AG09309 (cell line): ENCODE measurements around the gene ST3GAL2.

Source experiments
- DNase-seq: peaks from one replicate; pipeline ENCODE4 v3.0.0-alpha.2; 2010; ENCODE audit warnings: low read depth
- H3K4me3 ChIP-seq: 2 replicates; pipeline ENCODE4 v1.5.1; 2011; ENCODE audit warnings: mild to moderate bottlenecking, low read depth, low read length, moderate library complexity; ENCODE audit not compliant: control insufficient read depth
- TF ChIP-seq, protein P1 (sequence below): IDR thresholded peaks from 2 replicates; pipeline ENCODE4 v1.5.1; 2011; ENCODE audit warnings: mild to moderate bottlenecking, low read depth, low read length, inconsistent platforms; ENCODE audit not compliant: insufficient read depth, control insufficient read depth; ENCODE audit errors: missing control alignments

The ST3GAL2 gene

DNA sequence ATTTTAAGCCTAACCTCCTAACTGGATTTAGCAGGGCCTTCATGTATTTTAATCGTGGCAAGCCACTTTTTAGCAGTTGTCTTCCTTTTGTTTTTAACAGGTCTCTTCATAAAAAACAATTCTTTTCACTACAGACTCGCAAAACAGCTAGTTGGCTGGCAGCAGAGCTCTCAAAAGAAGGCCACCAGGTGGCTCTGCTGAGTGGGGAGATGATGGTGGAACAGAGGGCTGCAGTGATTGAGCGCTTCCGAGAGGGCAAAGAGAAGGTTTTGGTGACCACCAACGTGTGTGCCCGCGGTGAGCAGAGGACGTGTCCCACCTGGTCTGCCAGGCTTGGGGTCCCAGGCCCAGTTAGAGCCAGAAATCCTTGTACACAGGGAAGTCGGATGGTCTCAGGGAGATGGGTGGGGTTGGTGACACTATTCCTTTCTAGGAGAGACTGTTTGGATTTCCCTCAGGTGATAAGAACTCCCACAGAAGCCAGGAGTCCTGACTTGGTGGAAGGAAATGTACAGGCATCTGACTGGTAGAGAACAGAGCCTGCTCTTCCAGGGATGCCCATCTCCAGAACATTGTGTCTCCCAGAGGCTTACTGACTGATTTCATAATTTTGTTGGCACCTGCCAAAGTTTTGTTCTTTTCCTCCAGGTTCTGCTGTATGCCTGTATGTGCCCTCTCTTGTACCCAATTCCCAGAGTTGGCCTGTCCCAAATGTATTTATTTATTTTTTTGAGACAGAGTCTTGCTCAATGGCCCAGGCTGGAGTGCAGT is 107.1 kb downstream of the ST3GAL2 start:
- H3K4me3 ChIP-seq, result no peak overlapping the region
- TF ChIP-seq, protein P1, sequence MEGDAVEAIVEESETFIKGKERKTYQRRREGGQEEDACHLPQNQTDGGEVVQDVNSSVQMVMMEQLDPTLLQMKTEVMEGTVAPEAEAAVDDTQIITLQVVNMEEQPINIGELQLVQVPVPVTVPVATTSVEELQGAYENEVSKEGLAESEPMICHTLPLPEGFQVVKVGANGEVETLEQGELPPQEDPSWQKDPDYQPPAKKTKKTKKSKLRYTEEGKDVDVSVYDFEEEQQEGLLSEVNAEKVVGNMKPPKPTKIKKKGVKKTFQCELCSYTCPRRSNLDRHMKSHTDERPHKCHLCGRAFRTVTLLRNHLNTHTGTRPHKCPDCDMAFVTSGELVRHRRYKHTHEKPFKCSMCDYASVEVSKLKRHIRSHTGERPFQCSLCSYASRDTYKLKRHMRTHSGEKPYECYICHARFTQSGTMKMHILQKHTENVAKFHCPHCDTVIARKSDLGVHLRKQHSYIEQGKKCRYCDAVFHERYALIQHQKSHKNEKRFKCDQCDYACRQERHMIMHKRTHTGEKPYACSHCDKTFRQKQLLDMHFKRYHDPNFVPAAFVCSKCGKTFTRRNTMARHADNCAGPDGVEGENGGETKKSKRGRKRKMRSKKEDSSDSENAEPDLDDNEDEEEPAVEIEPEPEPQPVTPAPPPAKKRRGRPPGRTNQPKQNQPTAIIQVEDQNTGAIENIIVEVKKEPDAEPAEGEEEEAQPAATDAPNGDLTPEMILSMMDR, result peak; percentile 54
- no peak for DNase-seq

DNA sequence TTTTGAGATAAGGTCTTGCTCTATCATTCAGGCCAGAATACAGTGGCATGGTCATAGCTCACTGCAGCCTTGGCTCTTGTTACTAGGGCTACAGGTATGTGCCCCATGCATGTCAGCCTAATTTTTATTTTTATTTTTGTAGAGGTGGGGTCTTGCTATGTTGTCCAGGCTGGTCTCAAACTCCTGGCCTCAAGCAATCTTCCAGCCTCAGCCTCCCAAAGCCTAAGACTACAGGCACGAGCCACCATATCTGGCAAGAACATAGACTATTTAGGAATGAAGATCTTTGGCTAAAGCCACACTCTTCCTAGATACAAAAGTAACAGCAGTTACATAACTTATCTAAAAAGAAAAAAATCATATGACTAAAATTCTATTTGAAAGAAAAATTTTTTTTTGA is 107.8 kb downstream of the ST3GAL2 start:
- no peak for DNase-seq
- no peak overlapping the region for H3K4me3 ChIP-seq
- TF ChIP-seq, protein P1, result no peak
